ENCODE data around the gene MFGE8.

Gene MFGE8

DNA sequence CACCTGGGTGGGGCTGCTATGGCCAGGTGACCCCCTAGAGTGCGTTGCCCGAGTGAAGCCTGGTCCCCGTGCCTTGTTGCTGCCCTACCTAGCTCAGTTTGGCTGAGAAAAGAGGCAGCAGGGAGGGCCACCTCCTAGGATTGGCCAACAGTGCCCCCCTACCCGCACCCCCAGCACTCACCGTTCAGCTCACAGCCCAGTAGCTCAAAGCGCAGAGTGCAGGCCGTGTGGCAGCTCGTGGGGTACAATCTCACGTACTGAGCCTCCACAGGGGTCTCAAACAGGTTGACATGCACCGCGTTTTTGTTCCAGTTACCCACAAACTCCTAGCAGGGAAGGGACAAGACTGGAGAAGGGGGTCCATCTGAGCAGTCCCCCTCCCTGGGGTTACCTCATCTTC, 7.6 kb downstream of the MFGE8 start:
- TF ChIP-seq, protein P1, sequence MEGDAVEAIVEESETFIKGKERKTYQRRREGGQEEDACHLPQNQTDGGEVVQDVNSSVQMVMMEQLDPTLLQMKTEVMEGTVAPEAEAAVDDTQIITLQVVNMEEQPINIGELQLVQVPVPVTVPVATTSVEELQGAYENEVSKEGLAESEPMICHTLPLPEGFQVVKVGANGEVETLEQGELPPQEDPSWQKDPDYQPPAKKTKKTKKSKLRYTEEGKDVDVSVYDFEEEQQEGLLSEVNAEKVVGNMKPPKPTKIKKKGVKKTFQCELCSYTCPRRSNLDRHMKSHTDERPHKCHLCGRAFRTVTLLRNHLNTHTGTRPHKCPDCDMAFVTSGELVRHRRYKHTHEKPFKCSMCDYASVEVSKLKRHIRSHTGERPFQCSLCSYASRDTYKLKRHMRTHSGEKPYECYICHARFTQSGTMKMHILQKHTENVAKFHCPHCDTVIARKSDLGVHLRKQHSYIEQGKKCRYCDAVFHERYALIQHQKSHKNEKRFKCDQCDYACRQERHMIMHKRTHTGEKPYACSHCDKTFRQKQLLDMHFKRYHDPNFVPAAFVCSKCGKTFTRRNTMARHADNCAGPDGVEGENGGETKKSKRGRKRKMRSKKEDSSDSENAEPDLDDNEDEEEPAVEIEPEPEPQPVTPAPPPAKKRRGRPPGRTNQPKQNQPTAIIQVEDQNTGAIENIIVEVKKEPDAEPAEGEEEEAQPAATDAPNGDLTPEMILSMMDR (conservative IDR thresholded peaks at IDR 0.05; ENCODE audit: low read depth): no peak
- POLR2A ChIA-PET (ENCODE audit: low non-redundant PET): interaction anchor here (0.6 kb wide), 1 partner anchor 112 kb away, joined by 3 read pairs; no protein-coding TSS in a partner anchor
- H3K27ac ChIP-seq: peak overlapping the region; percentile 80
- CTCF ChIA-PET: interaction anchor here (0.6 to 1.5 kb wide), 12 partner anchors 79 to 431 kb away, joined by 3 to 27 read pairs (median 6); no protein-coding TSS in a partner anchor
- no peak for DNase-seq (ENCODE audit: low spot score)

DNA sequence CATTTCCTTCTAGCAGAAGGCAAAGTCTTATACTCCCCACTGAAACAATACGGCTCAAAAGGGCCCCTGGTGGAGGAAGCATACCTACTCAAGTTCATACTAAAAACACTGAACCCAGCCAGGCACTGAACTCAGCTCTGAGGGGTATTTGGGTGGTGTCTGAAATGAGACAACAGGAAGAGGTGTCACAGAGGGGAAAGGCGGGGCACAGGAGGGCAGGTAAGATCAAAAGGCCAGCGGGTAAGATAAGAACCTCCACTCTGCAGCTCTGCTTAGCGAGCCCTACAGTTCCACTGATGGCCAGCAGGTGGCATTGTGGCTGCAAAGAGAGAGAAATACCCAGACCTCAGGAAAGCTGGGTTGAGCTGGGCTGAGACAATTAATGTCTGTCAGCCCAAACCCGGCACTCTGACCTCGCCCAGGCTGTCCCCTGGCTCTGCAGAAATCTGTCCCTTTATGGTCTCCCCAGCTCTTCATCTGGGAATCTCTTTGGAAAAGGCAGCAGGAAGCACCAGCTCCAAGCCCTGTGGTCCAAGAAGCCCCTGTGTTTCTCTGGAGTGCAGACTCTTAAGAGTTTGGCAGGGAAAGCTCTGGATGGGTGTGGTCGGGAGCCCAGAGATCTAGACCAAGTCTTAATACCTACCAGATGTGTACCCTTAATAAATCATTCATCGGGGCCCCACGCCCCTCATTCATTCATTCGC, 8.4 kb downstream of the MFGE8 start:
- ChIA-PET POLR2A (ENCODE audit: low non-redundant PET) (interaction anchor here (0.6 kb wide), 1 partner anchor 112 kb away, joined by 3 read pairs; no protein-coding TSS in a partner anchor), CTCF (interaction anchor here (0.5 to 1.5 kb wide), 30 partner anchors 10 to 722 kb away, joined by 3 to 27 read pairs (median 4); partner anchors contain the start of gene HAPLN3)
- peak overlapping the region; percentile 80 for H3K27ac ChIP-seq
- TF ChIP-seq, protein P1 (conservative IDR thresholded peaks at IDR 0.05; ENCODE audit: low read depth): peak; percentile 99
- peak; percentile 78 for DNase-seq (ENCODE audit: low spot score)

DNA sequence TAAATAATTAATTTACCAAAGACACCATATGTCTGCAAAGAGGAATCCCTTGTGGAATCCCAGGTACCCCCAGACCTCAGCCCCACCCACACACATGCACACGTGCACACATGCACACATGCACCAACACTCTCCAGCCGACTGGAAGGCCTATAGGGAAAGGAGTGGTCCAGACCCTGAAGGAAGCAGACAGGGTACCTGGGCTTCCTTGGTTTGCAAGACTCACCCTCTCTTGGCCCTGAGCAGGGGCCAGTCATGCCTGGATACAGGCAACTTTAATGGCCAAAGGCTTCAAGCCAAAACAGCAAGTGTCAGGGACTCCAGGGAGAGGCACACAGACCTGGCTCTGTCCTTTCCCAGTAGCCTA, 8.9 kb downstream of the MFGE8 start:
- peak overlapping the region; percentile 80 for H3K27ac ChIP-seq
- CTCF ChIA-PET: interaction anchor here (0.5 to 2.0 kb wide), 23 partner anchors 9 to 430 kb away, joined by 3 to 27 read pairs (median 5); partner anchors contain the start of gene HAPLN3
- TF ChIP-seq, protein P1 (conservative IDR thresholded peaks at IDR 0.05; ENCODE audit: low read depth): no peak
- POLR2A ChIA-PET (ENCODE audit: low non-redundant PET): no interaction called here
- no peak for DNase-seq (ENCODE audit: low spot score)

DNA sequence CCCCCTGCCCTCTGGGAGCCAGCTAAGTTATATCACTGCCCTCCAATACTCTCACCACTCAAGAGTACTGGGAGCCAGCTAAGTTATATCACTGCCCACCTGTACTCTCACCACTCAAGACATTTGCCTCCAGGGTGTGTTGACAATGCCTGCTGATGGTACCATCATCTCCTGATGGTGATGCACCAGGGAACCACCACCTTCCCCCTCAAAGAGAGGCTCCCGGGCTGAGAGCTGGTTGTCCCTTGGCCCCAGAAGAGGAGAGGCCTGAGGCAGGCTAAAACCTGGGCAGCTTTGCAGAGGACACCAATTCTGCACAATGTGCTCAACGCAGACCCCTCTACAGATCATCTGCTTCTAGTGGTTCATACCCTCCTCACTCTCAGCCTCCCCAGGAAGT, 10.3 kb downstream of the MFGE8 start:
- H3K27ac ChIP-seq: peak overlapping the region; percentile 11; the same call in 1 of the 2 replicates
- DNase-seq (ENCODE audit: low spot score): no peak
- ChIA-PET POLR2A (ENCODE audit: low non-redundant PET) (no interaction called here), CTCF (interaction anchor here (0.6 to 2.0 kb wide), 3 partner anchors 102 to 275 kb away, joined by 3 to 8 read pairs (median 4); no protein-coding TSS in a partner anchor)
- TF ChIP-seq, protein P1 (conservative IDR thresholded peaks at IDR 0.05; ENCODE audit: low read depth): no peak

DNA sequence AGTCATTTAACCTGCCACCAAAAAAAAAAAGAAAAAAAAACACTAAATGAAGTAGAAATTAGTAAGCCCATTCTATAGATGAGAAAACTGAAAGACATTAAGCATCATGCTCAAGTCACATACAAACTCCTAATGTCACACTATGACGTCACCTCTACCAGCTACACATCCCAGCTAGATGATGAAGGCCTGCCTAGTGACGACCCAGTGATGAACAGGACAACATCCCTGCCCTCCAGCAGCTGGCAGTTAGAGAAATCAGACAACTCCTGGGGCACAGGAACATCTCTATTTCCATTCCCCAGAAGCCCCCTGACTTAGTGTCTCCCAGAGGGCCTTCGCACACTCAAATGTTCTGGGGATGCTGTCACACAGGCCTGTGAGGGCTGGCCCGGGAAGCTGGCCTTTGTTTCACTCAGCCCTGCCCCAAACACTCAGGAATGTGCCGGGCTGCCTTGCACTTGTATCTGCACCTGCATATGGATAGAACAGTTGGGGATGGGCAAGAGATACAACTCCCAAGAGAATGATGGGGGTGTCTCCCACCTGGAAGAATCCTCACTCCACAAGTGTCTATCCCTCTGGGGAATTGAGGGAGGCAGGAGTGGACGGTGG, 10.9 kb downstream of the MFGE8 start:
- no peak for DNase-seq (ENCODE audit: low spot score)

More for the DNA sequence above, 10.9 kb downstream of the MFGE8 start:
- CTCF ChIA-PET: interaction anchor here (1.5 to 2.0 kb wide), 2 partner anchors 116 to 276 kb away, joined by 4 to 8 read pairs; no protein-coding TSS in a partner anchor
- H3K27ac ChIP-seq: peak overlapping the region; percentile 11; the same call in 1 of the 2 replicates
- POLR2A ChIA-PET (ENCODE audit: low non-redundant PET): no interaction called here
- TF ChIP-seq, protein P1 (conservative IDR thresholded peaks at IDR 0.05; ENCODE audit: low read depth): no peak

All from RWPE1 (cell line).